ENCODE data around the gene NFKBIE. TPM values are rescaled to one million over a fixed set of nuclear protein-coding genes. Genes with fewer than 3 reads are reported as not detected.

NFKBIE gene
- total and polyA plus RNA-seq, 3 experiments from 2014 or later = 5.3 to 34.3 (median 33.1) TPM

Other genes with a start within 250 kb of the NFKBIE start
- 10 to 100 TPM; 48.5 to 48.7 TPM for gene MRPL14, start 138.1 kb downstream of the NFKBIE start, total RNA-seq
- gene MRPL14, start 138.1 kb downstream of the NFKBIE start, polyA plus RNA-seq = 108 TPM
- gene TMEM63B, start 138.0 kb downstream of the NFKBIE start, total RNA-seq = 10 to 100 TPM; 18.4 to 20.3 TPM
- gene TMEM63B, start 138.0 kb downstream of the NFKBIE start, polyA plus RNA-seq = 1.9 TPM
- gene CAPN11, start 106.7 kb downstream of the NFKBIE start, total RNA-seq = not detected
- not detected for gene CAPN11, start 106.7 kb downstream of the NFKBIE start, polyA plus RNA-seq
- not detected for gene MYMX, start 48.6 kb downstream of the NFKBIE start, total RNA-seq
- gene MYMX, start 48.6 kb downstream of the NFKBIE start, polyA plus RNA-seq = not detected
- gene SLC29A1, start 42.0 kb downstream of the NFKBIE start, total RNA-seq = 100 to 1,000 TPM; 116 TPM
- gene SLC29A1, start 42.0 kb downstream of the NFKBIE start, polyA plus RNA-seq = 3.6 TPM
- 1,000 to 10,000 TPM; 2,387 to 2,400 TPM for gene HSP90AB1, start 18.4 kb downstream of the NFKBIE start, total RNA-seq
- 460 TPM for gene HSP90AB1, start 18.4 kb downstream of the NFKBIE start, polyA plus RNA-seq
- 10 to 100 TPM; 34.8 to 35.7 TPM for gene SLC35B2, start 8.0 kb downstream of the NFKBIE start, total RNA-seq
- 49.0 TPM for gene SLC35B2, start 8.0 kb downstream of the NFKBIE start, polyA plus RNA-seq
- not detected for gene TMEM151B, start 4.9 kb upstream of the NFKBIE start, total RNA-seq
- gene TMEM151B, start 4.9 kb upstream of the NFKBIE start, polyA plus RNA-seq = not detected
- 10 to 100 TPM; 25.8 to 27.7 TPM for gene AARS2, start 47.8 kb upstream of the NFKBIE start, total RNA-seq
- 10.4 TPM for gene AARS2, start 47.8 kb upstream of the NFKBIE start, polyA plus RNA-seq
- not detected for gene SPATS1, start 77.1 kb upstream of the NFKBIE start, total RNA-seq
- not detected for gene SPATS1, start 77.1 kb upstream of the NFKBIE start, polyA plus RNA-seq
- 10 to 100 TPM; 27.4 to 29.9 TPM for gene CDC5L, start 122.2 kb upstream of the NFKBIE start, total RNA-seq
- 14.9 TPM for gene CDC5L, start 122.2 kb upstream of the NFKBIE start, polyA plus RNA-seq